HG03280 (cell line): ENCODE results near the gene CDC42EP3.

Experiments used
- ATAC-seq: cut with Tn5 transposase; IDR thresholded peaks from one replicate; pipeline ENCODE4 v1.9.1; 2021; ENCODE audit warnings: mild to moderate bottlenecking, moderate library complexity; ENCODE audit not compliant: unreplicated experiment

Gene CDC42EP3

DNA sequence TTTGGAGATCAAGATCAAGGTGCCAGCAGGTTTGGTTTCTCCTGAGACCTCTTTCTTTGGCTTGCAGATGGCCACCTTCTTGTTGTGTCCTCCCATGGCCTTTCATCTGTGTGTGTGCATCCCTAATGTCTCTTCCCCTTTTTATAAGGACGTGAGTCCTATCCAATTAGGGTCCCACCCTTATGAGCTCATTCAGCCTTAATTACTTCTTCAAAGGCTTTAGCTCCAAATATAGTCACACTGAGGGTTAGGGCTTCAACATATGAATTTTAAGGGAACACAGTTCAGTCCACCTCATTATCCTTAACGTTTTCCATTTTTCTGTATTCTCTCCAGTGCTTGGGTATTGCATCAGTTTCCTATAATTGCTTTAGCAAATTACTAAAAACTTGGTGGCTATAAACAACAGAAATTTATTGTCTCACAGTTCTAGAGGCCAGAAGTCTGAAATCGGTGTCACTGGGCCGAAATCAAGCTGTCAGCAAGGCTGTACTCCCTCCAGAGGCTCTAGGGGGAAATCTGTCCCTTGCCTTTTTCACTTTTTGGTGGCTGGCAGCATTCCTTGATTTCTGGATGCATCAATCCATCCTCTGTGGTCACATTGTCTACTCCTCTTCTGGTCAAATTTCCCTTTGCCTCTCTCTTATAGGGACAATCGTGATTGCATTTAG, 34.1 kb downstream of the CDC42EP3 start:
- no peak for ATAC-seq

DNA sequence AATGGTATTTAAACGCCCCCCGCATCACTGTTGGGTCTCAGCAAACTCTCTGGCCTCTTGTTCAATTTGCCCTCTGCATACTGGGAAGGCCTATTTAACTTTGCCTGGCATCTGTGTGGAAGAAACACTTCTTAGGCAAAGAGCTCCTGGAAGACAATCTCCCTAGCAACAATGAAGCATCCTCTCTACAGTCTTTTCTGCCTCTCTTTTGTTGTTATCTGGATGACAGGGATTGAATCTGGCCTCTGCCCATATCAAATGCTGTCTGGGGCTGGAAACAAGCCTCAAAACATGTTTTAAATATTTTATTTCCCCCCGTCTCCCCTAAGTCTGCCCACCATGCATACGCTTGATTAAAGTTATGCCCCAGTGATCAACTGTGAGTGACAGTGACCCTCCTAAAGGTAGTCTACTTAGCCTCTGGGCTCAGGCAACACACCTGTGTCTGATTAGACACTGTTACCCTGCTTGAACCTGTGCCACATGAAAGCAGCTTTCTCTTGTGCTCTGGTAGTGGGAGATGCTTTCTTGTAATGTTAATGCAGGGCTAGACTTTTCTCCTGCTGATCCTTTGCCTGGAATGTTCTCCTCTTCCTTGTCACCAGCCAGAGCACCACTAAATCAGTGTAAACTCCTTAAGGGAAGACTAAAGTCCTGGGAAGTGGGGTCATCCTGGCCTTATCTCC, 34.9 kb downstream of the CDC42EP3 start:
- no peak for ATAC-seq

DNA sequence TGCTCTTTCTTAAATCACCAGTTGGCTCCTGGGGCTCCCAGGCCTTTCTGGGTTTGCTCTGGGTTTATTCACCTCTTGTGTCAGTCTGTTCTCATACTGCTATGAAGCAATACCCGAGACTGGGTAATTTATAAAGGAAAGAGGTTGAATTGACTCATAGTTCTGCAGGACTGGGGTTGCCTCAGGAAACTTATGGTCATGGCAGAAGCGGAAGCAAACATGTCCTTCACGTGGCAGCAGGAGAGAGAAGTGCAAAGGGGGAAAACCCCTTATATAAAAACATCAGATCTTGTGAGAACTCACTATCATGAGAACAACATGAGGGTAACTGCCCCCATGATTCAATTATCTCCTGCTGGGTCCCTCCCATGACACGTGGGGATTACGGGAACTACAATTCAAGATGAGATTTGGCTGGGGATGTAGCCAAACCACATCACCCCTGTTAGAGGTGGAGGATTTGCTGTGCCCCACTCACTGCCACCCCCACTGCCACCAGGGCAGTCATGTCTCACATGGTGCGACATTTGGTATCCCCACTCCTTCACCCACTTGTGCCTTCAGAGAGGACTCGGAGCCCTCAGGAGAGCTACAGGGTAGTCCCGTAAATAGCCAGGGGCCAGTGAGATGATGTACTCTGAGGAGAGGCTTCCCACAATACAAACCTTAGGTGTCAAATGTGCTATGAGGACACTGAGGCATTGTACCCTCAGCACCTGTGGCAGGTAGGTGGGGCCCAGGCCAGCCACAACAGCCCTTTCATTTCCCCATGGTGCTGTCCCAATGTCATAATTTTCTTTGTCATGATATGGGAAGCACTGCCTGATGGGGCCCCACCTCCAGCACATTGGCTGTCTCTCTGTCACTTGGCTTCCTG, 35.7 kb downstream of the CDC42EP3 start:
- ATAC-seq, result peak; percentile 74

DNA sequence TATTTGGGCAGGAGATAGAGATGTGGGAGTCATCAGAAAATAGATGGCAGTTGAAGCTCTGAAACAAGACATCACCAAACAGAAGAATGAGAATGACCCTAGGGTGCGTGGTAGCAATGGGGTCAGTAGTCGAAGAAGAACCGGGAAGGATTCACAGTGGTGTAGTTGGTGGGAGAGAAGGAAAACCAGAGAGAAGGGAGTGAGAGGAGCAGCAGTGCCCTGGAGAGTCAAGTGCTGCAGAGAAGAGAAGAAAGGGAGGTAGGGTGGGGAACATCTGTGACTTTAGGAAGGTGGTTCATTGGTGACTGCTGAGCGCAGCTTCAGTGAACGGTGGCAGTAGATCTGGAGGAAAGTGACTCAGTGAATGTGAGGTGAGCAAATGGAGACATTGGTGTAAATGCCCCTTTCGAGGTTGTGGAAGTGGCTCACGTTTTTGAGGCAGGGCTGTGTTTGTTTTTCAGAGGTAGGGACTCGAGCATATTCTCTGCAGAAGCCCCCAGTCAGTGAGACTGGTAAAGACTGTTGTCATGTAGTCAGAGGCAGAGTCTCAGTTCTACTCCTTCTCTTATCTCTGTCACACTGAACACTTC, 36.4 kb downstream of the CDC42EP3 start:
- ATAC-seq, result no peak

DNA sequence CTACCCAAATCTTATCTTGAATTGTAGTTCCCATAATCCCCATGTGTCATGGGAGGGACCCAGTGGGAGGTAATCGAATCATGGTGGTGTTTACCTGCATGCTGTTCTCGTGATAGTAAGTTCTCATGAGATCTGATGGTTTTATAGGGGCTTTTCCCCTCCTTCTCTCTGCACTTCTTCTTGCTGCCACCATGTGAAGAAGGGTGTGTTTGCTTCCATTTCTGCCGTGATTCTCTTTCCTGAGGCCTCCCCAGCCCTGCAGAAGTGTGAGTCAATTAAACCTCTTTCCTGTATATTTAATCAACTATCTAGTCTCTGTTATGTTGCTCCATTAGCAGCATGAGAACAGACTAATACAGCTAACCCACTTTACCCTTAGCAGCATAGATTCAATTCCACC, 37.6 kb downstream of the CDC42EP3 start:
- no peak for ATAC-seq

DNA sequence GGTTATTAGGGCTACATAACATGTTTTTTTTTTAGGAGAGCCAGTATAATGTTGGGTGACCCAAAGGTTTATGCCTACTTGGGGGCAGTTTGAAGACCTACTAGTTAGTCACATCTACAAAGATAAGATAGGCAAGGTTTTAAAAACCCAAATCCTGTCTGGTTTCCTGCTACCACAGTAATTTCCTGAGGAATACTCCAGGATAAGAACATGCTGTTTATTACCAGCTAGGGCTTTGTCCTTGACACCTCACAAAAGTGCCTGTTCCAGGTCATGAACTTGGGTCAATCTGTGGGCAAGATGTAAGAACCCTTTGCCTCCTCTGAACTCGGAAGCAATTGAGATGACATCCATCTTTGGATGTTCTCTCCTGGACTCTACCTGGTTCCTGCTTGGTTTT, 38.2 kb downstream of the CDC42EP3 start:
- no peak for ATAC-seq

DNA sequence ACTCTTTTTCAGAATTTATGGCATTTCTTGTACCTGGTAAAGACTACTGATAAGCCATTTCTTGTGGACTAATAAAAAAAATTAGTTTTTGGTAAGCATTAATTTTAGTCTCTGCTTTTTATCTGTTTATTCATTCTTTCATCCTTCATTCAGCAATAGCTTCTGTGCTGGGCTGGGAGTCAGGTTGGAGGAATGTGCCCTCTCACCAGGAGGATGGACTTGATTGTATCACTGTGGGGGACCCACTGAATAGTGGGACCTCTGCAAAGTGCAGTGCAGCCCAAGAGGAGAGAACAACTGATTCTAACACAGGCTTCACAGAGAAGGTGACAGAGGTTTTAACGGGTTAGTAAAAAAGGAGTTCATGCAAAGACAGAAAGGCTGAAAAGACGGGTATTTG, 39.1 kb downstream of the CDC42EP3 start:
- no peak for ATAC-seq

DNA sequence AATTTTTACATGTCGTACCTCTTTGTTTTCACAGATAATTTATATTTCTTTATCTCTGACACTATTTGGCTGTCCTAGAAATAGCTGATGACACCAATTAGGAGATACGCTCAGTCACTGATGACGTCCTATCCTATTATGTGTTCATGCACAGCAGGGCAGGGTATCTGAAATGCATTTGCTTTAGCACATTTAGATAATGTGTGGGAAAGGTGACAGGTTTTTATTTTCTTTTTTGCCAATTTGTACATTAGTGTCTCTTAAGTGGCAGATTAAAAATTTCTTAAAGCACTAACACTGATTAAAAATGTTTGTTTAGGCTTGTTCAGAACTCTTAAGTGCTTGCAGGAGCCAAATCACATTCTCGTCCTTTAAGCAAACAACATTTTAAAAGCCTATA, 39.7 kb downstream of the CDC42EP3 start:
- no peak for ATAC-seq

DNA sequence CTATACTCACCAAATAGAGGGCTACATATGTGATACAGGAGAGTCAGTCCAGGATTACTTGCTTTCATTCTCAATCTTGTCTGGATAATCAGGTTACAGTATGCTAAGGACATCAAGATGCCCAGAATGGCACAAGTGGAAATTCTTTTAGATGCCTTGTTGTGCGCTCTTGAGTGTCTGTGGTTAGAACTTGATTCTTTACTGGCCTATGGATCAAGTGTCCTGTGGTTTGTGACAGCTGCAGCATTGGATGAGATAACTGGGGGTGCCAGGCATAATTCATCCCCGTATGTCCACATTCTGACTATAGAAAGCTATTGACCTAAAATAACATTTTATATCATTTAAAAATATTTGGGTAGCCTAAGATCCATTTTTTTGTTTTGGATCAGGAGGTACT, 40.1 kb downstream of the CDC42EP3 start:
- ATAC-seq, result no peak

DNA sequence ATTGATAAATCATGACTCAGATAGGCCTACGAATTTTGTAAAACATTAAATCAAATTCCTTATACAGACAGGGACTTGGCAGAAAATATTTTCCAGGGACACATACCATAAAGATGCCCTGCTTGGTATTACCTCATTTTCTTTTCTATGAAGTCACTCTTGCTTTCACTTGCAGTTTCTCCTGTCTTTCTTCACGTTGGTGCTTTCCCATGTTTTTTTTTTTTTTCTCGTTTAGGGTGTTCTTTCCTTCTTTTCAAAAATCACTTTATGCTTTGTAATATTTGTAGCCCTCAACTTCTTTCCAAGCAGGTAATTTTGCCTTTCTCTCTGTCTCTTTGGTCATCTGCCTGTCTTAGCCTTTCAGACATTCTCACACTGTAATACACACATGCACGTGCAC, 40.7 kb downstream of the CDC42EP3 start:
- ATAC-seq, result no peak

DNA sequence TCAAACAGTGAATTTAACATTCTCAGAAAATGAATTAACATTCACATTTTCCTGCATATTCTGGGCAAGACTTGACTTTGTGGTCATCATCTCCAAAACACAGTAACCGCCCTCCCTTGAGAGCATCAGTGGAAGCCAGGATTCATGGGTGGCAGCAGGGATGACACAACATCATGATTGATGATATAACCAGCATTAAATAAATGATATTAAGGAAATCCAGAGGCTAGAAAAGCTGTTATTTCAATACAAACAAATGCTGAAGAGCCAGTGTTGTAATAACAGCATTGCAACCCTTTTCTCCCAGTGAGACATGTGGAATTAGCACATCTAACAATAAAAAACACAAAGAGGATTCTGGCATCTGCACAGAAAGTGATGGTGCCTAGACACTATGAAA, 41.1 kb downstream of the CDC42EP3 start:
- no peak for ATAC-seq

DNA sequence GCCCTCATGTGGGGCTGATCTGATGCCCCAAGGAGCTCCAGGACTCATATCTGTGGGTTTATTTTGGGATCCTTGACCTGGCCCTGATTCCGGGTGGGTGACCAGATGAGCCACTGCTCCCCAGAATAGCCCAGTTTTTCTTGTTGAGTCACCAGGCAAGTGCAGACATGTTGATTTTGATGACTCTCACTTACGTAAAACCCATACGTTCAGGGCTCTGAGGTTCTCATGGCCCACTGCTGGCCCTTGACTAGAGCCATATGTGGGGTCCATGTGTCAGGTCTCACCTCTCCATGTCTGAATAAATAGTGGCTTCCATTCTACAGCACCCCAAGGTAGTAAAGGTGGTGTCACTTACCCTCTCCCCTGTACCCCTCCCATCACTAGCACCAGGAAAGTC, 41.9 kb downstream of the CDC42EP3 start:
- no peak for ATAC-seq

DNA sequence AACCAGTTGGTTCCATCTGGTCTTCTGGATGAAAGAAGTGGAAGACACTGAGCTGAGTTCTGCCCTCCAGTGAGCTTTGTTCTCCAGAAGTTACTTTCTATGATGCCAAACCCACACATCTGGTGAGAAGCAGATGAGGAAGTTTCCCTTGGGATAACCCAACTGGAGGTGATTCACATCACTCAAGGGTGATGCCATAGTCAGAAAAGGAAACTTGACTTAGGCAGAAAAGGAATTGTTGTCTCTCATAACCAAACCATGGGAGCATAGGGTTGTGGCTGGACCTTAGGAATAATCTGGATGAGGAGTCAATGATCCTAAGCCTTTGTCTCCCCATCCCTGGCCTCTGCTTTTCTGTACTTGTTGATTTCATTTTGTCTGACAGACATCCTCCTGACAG, 43.7 kb downstream of the CDC42EP3 start:
- ATAC-seq, result no peak

DNA sequence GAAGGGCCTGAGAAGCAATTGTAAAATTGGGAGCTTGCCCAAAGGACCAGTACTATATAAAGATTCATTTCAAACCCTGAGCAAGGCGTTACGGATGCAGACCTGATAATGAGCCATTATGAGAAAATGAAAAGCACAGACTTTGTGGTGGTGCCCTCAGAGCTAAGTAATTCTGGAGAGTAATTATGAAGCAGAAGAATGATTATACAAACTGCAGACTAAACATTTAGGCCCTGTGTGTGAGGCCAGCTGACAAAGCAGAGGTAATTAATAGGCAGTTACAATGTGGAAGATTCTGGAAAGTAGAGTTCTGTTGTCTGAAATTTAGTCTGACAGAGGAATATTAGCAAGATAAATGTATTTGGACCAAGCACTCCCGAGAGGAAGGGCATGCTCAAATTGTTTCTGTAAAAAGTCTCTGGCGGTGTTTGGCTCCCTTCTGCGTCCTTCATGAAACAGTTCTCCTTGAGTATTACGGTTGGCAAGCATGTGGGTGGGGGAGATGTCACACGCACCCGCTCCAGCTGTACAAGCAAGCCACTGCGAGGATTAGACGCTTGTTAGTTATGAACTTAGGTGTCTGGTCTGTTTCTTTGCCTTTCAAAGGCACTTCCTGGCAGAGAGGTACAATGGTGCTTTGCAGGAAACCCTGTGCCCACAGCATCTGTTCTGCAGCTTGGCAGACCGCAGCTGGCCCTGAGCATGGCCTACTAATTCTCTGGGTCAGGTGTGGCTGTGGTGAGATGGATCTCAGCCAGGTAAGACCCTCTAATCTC, 45.5 kb downstream of the CDC42EP3 start:
- peak; percentile 39 for ATAC-seq

DNA sequence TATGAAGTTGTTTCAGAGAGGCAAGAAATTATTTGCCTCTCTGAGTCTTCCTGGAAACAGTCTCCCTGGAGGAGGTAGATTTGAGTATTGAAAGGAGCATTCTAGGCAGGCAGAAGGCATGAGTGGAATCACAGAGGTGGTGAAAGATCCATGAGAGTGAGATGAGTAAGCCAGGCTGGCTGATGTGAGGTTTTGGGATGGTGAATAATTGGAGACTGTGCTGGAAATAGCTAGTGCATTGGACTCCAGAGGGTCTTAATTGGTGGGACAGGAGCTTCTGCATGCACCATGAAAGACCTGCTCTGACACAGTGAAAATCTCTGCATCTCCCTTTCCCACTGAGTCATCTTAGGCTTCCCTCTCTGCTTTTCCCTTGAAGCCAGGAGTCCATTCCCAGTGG, 46.3 kb downstream of the CDC42EP3 start:
- ATAC-seq, result no peak

DNA sequence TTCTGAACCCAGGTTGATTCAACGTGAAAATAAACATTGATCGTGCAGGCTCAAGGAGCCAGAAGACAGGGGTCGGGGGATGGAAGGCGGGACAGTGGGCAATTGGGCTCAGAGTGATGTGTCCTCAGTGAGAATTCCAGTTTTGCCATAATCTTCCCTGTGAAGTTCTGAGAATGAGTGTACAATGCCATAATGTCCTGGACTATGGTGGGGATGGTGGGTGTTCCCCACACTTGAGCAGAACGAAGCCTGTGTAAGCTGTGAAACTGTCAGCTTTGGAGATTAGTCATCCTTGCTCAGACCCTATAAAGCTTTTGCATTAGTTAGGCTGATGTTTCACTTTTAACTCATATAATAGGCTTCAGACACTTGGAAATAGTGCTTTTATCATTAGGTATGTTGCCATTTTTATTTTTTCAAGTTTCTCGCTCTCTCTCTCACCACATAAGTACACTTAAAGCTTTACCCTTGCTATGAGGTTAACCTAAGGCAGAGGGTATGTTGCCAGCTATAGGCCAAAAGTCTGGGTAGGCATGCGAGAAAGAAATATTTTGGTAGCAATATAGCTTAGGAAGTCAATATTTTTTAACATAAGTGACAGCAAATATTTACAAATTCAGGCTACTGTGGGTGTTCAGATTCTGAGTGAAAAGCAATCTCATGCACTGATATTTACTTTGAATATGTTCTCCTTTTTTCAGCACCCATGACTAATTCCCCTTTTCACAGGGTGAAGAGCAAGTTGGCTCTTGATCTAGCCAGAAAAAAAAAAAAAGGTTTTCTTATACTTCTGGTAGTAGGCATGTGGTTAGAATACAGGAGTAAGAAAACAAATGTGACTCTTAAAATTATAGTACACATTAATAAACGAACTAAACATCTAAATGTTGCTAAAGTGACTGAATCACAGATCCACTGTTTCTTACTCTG, 47.2 kb downstream of the CDC42EP3 start:
- peak; percentile 72 for ATAC-seq

DNA sequence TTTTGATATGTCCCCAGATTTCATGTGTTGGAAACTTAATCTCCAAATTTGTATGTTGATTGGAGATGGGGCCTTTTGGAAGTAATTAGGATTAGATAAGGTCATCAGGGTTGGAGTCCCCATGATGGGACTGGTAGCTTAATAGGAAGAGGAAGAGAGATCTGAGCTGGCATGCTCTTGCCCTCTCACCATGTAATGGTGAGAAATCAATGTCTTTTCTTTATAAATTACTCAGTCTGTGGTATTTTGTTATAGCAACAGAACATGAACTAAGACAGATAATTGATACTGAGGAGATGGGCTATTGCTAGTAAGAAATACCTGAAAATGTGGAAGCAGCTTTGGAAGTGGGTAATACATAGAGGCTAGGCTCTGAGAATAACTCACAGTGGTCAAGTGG, 48.0 kb downstream of the CDC42EP3 start:
- ATAC-seq, result no peak

DNA sequence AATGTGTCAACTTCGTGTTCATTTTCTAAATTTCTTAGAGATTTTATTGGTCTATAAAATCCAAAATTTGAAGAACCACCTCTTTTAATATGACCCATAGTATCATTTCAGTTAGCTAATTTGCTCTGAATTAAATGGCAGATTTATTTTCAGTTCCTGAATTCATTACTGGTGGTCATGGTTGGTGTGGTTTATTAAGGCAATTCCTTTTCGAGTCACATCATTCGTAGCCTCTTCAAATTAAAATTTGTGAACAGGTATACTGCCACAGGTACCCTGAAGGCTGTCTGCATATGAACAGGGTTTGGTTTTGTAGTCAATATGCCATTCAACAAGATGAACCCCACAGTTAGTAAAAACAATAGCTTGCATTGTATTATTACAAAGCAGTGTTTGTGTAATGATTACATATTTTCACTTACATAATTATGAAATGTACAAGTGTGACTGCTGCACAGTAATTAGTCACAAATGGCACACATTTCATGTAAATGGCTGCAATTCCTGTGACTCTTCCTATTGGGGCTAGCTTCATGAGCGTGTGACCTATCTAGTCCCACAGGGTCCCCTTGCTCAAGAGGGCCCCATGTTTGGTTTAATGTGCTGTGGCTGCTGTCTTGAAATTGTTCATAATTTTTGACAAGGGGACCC, 48.9 kb downstream of the CDC42EP3 start:
- no peak for ATAC-seq

DNA sequence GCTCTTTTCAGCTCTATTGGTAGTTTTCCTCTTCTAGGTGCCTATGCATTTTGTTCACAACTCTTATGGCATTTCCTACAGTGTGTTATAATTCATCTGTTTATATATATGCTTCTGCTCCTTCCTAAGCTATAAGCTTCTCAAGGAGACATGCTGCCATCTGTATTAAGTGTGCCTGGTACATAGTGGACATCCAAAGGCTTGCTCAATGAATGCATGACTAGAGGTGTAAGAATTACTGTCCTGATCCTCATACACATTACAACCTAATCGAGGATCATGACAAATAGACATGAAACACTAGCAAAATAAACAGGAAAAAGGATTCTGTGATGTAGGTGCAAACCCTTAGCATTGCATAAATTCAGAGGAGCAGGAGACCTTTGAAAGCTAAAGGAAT, 50.2 kb downstream of the CDC42EP3 start:
- no peak for ATAC-seq
